Body of pancreas (tissue), 4 donors: ENCODE measurements around the gene PPP1R9A.

Experiments used
- CTCF ChIP-seq, 7 experiments: fragments of 450-650 bp in 4 of 7; fragments of 200-600 bp in 3 of 7; sonication (generic) in 3 of 7; IDR thresholded peaks; one replicate each; pipeline ENCODE4 v1.5.1; 2016 to 2019; ENCODE audit warnings: antibody characterized with exemption in 7 of 7
- POLR2A ChIP-seq, 3 donors: fragments of 450-650 bp; IDR thresholded peaks; one replicate each; pipeline ENCODE4 v1.6.1; 2016; ENCODE audit warnings: antibody characterized with exemption in 3 of 3, mild to moderate bottlenecking in 2 of 3

GRCh38 chr7:95026018-95026417 is 118.6 kb downstream of the PPP1R9A start:
- no peak for TF ChIP-seq CTCF (IDR thresholded peaks at IDR 0.05)
- no peak for TF ChIP-seq POLR2A (IDR thresholded peaks at IDR 0.05)
